Measurements from ENCODE around the gene HRCT1.

HRCT1 gene

GRCh38 chr9:35861161-35861897 is 44.7 kb upstream of the HRCT1 start:
- no peak for TF ChIP-seq CTCF (IDR thresholded peaks at IDR 0.05; ENCODE audit: low read depth, low read length, missing control alignments)
- no peak overlapping the region for H3K4me3 ChIP-seq (replicated peaks; ENCODE audit: low read depth, low read length)
- DNase-seq (ENCODE audit: extremely low read depth, low read depth): no peak

GRCh38 chr9:35862328-35862727 is 43.7 kb upstream of the HRCT1 start:
- no peak for TF ChIP-seq CTCF (IDR thresholded peaks at IDR 0.05; ENCODE audit: low read depth, low read length, missing control alignments)
- DNase-seq (ENCODE audit: extremely low read depth, low read depth): no peak
- no peak overlapping the region for H3K4me3 ChIP-seq (replicated peaks; ENCODE audit: low read depth, low read length)

GRCh38 chr9:35863583-35863982 is 42.4 kb upstream of the HRCT1 start:
- TF ChIP-seq CTCF (IDR thresholded peaks at IDR 0.05; ENCODE audit: low read depth, low read length, missing control alignments): no peak
- DNase-seq (ENCODE audit: extremely low read depth, low read depth): no peak
- H3K4me3 ChIP-seq (replicated peaks; ENCODE audit: low read depth, low read length): no peak overlapping the region

GRCh38 chr9:35864695-35865255 is 41.2 kb upstream of the HRCT1 start:
- H3K4me3 ChIP-seq (replicated peaks; ENCODE audit: low read depth, low read length): no peak overlapping the region
- no peak for DNase-seq (ENCODE audit: extremely low read depth, low read depth)
- no peak for TF ChIP-seq CTCF (IDR thresholded peaks at IDR 0.05; ENCODE audit: low read depth, low read length, missing control alignments)

GRCh38 chr9:35867538-35867937 is 38.5 kb upstream of the HRCT1 start:
- no peak for DNase-seq (ENCODE audit: extremely low read depth, low read depth)
- no peak for TF ChIP-seq CTCF (IDR thresholded peaks at IDR 0.05; ENCODE audit: low read depth, low read length, missing control alignments)
- H3K4me3 ChIP-seq (replicated peaks; ENCODE audit: low read depth, low read length): no peak overlapping the region

GRCh38 chr9:35868933-35869332 is 37.1 kb upstream of the HRCT1 start:
- H3K4me3 ChIP-seq (replicated peaks; ENCODE audit: low read depth, low read length): no peak overlapping the region
- DNase-seq (ENCODE audit: extremely low read depth, low read depth): no peak
- no peak for TF ChIP-seq CTCF (IDR thresholded peaks at IDR 0.05; ENCODE audit: low read depth, low read length, missing control alignments)
